AG09319 (cell line): ENCODE measurements around the gene PLD3.
"Not testable (repeated sequence)": the region's sequence is repeated elsewhere in the genome, so short reads cannot be mapped to it uniquely, and the experiment has no call there.

Source experiments
- DNase-seq: peaks from one replicate; pipeline ENCODE4 v3.0.0-alpha.2; 2010; ENCODE audit warnings: low read depth; ENCODE audit errors: extremely low read depth
- CTCF ChIP-seq: IDR thresholded peaks from 2 replicates; pipeline ENCODE4 v1.5.1; 2011; ENCODE audit warnings: low read depth, mild to moderate bottlenecking, inconsistent platforms, low read length, moderate library complexity

PLD3 gene

DNA sequence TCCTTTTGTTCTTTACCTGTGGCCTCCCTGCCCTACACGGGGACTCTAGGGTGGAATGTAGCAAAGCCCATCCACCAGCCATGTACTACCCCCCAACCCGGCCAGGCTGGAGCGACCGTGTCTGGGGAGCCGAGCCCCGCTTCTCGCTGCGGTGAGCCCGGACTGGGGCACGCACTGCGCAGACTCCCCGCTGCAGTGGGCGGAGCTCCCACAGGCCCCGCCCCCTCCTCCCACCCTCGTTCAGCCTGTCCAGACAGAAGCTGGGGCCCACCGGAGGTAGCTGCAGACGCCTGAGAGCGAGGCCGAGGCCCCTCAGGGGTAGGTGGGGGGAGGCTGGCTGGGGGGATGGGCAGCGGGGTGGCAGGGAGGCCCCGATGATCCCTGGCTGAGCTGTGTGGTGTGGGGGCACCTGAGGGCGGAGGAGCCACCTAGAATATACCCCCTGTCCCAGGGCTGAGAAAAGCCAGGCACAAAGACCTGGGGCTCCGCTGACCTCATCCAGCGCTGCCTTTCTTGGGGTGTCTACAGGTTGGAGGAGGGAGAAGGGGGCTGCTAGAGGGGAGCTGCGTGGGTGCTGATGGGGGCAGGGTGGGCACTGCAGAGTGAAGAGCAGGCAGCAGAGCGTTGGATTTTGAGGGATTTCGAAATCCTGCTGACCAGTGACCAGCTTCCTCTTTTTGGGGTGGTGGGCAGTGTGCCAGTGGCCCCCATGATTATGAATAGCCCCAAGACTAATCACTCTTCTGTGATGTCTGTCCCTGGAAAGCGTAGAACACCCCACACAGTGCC lies 17.3 kb downstream of the PLD3 start:
- peak; percentile 14 for DNase-seq
- TF ChIP-seq CTCF, result no peak

DNA sequence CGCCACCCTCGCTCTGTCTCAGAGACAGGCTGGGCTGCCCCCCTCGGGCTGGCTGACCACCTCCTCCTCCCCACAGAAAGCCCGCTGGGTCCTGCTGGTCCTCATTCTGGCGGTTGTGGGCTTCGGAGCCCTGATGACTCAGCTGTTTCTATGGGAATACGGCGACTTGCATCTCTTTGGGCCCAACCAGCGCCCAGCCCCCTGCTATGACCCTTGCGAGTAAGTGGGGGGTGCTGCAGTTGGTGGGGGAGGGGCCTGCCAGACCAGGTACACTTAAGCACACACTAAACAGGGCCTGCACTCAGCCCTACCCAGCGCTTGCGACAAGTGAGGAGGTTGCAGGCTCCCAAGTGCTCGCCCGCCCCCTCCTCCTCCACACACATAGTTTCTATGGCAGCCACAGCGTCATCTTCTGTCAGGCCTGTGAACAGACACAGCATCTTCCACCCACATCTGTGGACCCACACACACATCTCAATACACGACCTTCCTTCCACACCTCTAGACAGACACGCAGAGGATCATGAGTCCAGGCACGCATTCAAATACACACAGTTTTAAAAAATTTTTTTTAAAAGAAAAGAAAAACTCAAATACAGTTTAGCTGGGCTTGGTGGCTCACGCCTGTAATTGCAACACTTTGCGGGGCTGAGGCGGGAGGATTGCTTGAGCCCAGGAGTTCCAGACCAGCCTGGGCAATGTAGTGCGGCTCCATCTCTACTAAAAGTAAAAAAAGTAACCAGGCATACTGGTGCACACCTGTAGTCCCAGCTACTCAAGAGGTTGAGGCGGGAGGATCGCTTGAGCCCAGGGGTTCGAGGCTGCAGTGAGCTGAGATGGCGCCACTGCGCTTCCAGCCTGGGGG lies 18.4 kb downstream of the PLD3 start:
- TF ChIP-seq CTCF, result no peak
- DNase-seq, result no peak

DNA sequence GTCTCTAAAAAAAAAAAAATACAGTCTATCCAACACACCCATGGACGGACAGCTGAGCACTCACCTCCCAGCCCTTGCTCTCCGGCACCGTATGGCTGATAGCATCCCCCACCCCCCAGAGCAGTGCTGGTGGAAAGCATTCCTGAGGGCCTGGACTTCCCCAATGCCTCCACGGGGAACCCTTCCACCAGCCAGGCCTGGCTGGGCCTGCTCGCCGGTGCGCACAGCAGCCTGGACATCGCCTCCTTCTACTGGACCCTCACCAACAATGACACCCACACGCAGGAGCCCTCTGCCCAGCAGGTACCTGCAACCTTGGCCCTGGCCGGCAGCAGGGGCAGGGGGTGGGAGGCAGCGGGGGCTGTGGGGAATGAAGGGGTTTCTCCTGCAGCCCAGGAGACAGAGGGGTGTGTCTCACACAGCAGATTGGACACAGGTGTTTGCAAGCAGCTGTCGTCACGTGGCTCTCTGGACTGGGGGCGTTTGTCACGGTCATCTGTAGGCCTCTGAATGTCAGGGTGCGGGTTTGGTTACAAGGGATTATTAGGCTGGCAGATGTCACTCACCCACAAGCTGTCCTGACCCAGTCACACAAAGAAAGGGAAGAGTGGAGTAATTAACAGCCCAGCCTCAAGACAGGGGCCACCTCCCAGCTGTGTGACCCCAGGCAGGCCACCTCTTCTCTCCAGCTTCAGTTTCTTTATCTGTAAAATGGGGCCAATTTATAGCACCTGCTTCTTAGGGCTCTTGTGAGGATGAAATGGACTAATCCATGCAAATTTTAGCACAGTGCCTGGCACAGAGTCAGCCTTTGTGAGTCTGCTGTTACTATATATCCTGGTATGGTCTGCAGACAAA lies 19.3 kb downstream of the PLD3 start:
- no peak for DNase-seq
- TF ChIP-seq CTCF, result no peak

DNA sequence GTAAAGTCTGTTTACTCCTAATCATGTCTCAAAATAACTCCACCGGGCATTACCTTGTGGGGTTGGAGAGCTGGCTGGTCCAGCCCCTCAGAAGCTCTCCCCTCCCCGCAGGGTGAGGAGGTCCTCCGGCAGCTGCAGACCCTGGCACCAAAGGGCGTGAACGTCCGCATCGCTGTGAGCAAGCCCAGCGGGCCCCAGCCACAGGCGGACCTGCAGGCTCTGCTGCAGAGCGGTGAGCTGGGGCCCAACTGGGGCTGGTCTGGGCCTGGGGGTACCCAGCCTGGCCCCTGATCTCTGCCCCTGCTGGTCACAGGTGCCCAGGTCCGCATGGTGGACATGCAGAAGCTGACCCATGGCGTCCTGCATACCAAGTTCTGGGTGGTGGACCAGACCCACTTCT lies 21.3 kb downstream of the PLD3 start:
- no peak for TF ChIP-seq CTCF
- no peak for DNase-seq

- not testable (repeated sequence) for DNase-seq
Observed at GRCh38 chr19:40370253-40370652, 21.8 kb downstream of the PLD3 start.

DNA sequence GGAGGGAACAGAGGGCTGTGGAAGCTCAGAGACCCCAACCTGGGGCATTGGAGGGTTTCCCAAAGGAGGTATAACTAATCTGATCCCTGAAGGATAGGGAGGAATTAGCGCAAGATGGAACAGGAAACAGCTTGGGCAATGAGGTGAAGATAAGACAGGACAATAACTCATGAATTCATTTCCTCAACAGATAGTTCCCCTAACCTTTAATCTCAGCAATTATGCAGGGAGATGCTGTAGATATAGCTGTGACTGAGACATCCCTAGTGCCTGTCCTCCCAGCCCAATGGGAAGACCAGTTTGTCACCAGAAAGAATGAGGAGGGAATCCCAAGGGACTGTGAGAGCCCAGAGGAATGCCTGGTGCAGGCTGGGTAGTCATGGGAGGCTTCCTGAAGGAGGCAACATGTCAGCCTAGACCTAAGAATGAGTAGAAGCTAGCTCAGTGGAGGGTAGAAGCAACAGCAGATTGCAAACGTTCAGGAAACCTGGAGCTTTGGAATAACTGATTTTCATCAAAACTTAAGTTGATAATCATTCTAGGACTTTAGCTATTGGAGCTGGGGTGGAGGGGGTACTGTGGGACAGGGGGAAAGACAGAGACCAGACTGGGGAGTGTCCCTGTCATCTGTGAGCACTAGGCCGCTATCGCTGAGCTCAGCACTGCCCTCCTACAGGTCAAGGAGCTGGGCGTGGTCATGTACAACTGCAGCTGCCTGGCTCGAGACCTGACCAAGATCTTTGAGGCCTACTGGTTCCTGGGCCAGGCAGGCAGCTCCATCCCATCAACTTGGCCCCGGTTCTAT lies 22.7 kb downstream of the PLD3 start:
- no peak for TF ChIP-seq CTCF
- DNase-seq, result no peak

GRCh38 chr19:40371802-40372122 lies 23.3 kb downstream of the PLD3 start:
- DNase-seq, result no peak
- no peak for TF ChIP-seq CTCF
